ENCODE data around the gene PRCD.
"Not testable (repeated sequence)": the region's sequence is repeated elsewhere in the genome, so short reads cannot be mapped to it uniquely, and the experiment has no call there.

PRCD gene

GRCh38 chr17:76525513-76525833 lies 14.4 kb upstream of the PRCD start:
- DNase-seq (ENCODE audit: low read depth in 1 of 2, low spot score in 1 of 2): not testable (repeated sequence)

- DNase-seq (ENCODE audit: low read depth in 1 of 2, low spot score in 1 of 2): not testable (repeated sequence)
These were observed 12.8 kb upstream of the PRCD start for GRCh38 chr17:76527016-76527415.

GRCh38 chr17:76527430-76528111 lies 12.3 kb upstream of the PRCD start:
- no peak for DNase-seq (ENCODE audit: low read depth in 1 of 2, low spot score in 1 of 2)

DNA sequence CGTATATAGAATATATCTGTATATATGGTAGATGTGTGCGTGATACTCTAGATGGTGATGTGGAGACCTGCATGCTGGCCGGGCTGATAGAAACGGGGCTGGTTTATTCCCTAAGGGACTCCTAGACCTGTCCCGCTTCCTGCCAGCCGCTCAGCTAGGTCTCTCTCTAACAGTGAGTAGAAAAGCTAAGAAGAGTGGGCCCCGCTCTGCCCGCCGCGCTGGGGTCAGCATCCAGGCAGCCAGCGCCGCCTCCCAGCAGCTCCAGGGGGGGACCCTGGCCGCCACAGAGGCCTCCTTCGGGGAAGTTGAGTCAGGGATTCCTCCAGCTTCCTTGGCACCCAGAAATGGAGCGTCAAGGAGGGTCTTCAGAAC lies 11.7 kb upstream of the PRCD start:
- no peak for DNase-seq (ENCODE audit: low read depth in 1 of 2, low spot score in 1 of 2)

GRCh38 chr17:76528528-76529223 lies 11.2 kb upstream of the PRCD start:
- DNase-seq (ENCODE audit: low read depth in 1 of 2, low spot score in 1 of 2): no peak

- DNase-seq (ENCODE audit: low read depth in 1 of 2, low spot score in 1 of 2): no peak
These were observed 10.4 kb upstream of the PRCD start for GRCh38 chr17:76529224-76530094.

GRCh38 chr17:76530095-76530723 lies 9.6 kb upstream of the PRCD start:
- no peak for DNase-seq (ENCODE audit: low read depth in 1 of 2, low spot score in 1 of 2)

DNA sequence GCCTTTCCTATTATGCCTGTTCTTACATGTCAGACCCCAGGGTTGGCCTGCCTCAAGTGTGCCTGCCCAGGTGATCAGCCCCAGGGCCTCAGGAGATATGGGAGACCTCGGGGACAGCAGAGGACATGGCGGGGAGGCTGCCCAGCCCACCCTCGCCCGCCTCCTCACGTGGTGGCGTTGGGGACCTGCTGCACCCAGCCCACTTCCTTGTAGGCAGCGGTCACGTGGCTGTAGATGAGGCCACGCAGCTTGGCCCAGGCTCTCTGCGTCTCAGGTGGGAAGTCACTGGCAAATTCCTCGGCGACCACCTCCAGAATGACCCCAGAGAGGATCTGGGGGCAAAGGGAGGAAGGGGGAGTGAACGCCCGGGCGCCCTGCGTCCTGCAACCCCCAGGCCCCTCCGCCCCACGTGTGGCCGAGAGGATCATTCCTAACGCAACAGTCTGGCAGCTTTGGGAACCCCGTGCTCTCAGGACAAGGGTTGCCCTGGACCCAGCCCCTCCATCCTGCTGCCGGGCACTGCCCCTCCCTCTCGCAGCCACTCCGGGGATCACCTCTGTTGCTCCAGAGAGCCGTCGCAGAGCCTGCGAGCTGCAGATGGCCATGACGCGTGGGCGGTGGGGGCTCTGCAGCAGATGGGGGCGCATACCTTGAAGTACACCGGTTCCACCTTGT lies 8.9 kb upstream of the PRCD start:
- no peak for DNase-seq (ENCODE audit: low read depth in 1 of 2, low spot score in 1 of 2)

DNA sequence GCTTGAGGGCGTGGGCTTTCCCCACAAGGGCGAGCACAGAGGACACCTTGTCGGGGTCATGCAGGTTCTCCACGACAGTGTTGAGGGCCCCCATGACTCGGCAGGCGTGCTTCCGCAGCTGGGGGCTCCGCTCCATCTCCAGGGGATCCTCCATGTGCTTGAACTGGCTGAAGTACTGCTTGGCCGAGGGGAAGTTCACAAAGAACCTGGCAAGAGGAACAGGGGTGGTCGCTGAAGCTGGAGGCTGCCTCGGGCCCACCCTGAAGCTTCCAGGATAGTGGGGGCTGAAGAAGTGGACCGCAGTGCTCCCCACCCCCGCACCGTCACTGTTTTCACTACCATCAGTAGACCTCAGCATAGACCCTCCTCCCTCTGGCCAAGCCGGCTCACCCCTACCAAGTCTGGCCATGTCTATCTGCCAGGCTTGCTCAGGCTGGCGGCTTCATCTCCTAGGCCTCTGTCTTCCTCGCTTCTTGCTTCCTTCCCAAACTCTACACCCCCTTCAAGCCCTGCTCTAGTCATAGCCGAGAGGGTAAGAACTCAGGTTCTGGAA lies 8.3 kb upstream of the PRCD start:
- no peak for DNase-seq (ENCODE audit: low read depth in 1 of 2, low spot score in 1 of 2)

DNA sequence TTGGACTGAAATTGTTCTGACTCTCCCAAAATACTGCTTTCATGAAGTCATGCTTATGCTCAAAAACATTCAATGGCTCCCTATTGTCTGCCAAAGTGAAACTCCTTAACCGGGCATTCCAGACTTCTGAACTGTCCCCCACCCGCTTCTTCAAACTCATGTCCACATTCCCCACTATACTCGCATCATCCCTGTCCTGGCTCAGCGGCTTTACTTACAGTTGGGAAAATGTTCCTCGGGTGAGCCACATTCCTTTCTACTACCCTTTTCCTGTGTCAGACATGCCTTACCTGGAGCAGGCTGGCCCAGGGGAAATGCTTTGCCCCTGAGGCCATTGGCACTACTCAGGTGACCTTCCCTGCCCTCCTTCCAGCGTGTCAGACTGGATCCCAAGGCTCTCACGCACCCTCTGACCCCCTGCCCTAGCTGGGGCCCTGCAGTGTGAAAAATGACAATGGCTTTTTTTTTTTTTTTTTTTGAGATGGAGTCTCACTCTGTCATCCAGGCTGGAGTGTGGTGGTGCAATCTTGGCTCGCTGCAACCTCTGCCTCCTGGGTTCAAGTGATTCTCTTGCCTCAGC lies 7.7 kb upstream of the PRCD start:
- DNase-seq (ENCODE audit: low read depth in 1 of 2, low spot score in 1 of 2): no peak

DNA sequence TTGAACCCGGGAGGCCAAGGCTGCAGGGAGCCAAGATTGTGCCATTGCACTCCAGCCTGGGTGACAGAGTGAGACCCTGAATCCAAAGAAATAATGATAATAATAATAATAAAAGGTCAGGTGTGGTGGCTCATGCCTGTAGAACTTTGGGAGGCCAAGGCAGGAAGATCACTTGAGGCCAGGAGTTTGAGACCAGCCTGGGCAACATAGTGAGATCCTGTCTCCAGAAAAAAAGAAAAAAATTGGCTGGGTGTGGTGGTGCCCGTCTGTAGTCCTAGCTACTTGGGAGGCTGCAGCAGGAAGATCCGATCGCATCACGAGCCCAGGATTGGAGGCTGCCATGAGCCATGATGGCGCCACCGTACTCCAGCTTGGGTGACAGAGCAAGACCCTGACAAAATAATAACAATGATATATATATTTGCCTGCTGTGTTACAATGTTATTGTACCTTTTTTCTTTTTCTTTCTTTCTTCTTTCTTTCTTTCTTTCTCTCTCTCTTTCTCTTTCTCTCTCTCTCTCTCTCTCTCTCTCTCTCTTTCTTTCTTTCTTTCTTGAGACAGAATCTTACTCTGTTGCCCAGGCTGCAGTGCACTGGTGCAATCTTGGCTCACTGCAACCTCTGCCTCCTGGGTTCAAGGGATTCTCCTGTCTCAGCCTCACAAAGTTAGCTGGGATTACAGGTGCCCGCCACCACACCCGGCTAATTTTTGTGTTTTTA lies 6.0 kb upstream of the PRCD start:
- DNase-seq (ENCODE audit: low read depth in 1 of 2, low spot score in 1 of 2): not testable (repeated sequence)

- no peak for DNase-seq (ENCODE audit: low read depth in 1 of 2, low spot score in 1 of 2)
These were observed 4.8 kb upstream of the PRCD start for GRCh38 chr17:76534831-76535732.

DNA sequence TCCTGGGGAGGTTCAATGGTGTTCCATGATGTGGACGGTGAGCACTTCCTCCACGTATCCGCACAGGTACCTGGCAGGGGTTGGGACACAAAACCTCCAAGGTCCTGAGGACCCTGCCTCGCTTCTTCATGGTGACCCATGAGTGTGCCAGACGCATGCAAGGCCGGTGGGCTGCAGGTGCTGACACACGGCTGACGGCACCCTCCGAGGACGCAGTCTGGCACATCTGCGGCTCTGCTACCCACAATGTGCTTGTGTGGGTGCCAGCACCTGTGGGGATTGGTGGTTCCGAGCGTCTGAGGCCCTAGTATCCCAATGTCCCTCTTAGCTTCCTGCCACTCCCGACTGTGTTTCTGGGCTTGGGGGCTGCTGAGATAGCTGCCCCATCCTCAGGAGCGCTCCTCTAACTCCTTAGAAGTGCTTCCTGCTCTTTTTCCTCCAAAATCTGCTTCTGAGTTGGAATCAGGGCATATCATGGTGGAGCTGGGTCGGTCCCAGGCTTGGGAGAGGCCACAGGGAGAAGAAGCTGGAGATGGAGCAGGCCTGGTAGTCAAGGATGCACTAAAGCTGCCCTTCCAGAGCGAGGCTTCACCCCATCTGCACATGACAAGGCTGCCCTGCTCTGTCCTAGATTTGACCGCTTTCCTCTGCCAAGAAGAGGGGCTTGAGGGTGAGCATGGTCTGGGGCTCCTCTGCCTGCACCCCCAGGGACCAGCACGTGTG lies 3.9 kb upstream of the PRCD start:
- no peak for DNase-seq (ENCODE audit: low read depth in 1 of 2, low spot score in 1 of 2)

- DNase-seq (ENCODE audit: low read depth in 1 of 2, low spot score in 1 of 2): no peak
These were observed 3.1 kb upstream of the PRCD start for GRCh38 chr17:76536511-76537287.

DNA sequence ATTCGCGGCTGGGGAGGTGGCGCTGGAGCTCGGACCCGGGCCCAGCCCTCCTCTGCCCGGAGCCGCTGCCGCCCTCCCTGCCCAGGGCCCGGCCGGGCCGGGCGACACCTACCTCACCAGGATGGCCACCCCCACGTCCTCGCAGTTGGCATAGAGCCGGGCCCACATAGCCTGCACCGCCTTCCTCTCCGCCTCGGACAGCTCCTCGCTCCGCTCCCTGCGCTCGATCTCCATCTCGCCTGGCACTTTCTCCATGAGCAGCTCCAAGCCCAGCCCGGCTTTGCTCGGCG lies 2.6 kb upstream of the PRCD start:
- no peak for DNase-seq (ENCODE audit: low read depth in 1 of 2, low spot score in 1 of 2)

DNA sequence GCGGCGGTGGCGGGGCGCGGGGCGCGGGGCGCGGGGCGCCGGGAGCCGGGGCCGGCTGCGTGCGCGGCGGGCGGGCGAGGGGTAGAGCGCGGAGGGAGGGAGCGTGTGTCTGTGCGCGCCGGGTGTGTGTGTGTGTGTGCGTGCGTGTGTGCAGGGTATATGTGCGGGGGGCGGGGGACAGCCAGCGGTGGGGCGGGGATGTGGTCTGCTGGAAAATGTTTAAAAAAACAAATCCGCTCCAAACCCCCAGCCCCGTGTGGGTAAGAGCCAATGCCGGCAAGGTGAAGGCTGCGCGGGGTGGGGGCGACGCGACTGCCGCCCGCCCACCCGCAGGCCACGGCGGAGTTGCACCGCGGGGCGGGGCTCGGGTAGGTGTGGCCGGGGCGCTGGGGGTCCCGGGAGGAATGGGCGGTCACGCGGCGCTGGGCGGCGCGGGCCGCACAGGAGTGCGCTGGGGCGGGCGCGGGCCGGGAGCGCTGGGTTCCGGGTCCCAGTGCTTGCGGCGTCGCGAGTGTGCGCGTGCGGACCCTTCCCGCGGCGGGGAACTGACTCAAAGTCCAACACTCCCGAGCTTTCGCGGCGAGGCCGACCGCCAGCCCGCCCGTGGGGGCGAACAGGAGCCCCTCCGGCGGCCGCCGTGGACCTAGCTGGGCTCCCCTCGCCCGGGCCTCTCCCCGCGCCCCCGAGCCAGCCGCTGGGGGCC lies 2.1 kb upstream of the PRCD start, which contains the start of gene CYGB:
Gene CYGB (minus strand): TSS at position 132 of the 703 bp plus-strand sequence. CDS start 167 bp downstream, outside the sequence.
- no peak for DNase-seq (ENCODE audit: low read depth in 1 of 2, low spot score in 1 of 2)

Measured in stimulated activated CD4-positive, alpha-beta T cell treated with anti-CD3 and anti-CD28 coated beads, Interleukin-15, amount 100 ng/mL, for 1 hour (primary cell).